HG02798 (cell line): ENCODE measurements around the gene C1orf35.

Experiments
- ATAC-seq: cut with Tn5 transposase; IDR thresholded peaks from one replicate; pipeline ENCODE4 v1.9.1; 2021; ENCODE audit warnings: mild to moderate bottlenecking; ENCODE audit not compliant: unreplicated experiment, poor library complexity

The C1orf35 gene

GRCh38 chr1:228068359-228068758 is 34.8 kb downstream of the C1orf35 start:
- no peak for ATAC-seq

- no peak for ATAC-seq
These were observed 36.1 kb downstream of the C1orf35 start for GRCh38 chr1:228066891-228067654.

GRCh38 chr1:228066416-228066815 is 36.7 kb downstream of the C1orf35 start:
- ATAC-seq, result no peak

- no peak for ATAC-seq
These were observed 37.4 kb downstream of the C1orf35 start for GRCh38 chr1:228065543-228066347.

- no peak for ATAC-seq
These were observed 38.2 kb downstream of the C1orf35 start for GRCh38 chr1:228064741-228065542.

GRCh38 chr1:228064296-228064695 is 38.8 kb downstream of the C1orf35 start:
- ATAC-seq, result no peak

- no peak for ATAC-seq
These were observed 39.6 kb downstream of the C1orf35 start for GRCh38 chr1:228063251-228064191.

GRCh38 chr1:228062812-228063211 is 40.3 kb downstream of the C1orf35 start:
- no peak for ATAC-seq

- no peak for ATAC-seq
These were observed 40.9 kb downstream of the C1orf35 start for GRCh38 chr1:228062085-228062791.

- ATAC-seq, result no peak
These were observed 41.6 kb downstream of the C1orf35 start for GRCh38 chr1:228061411-228062084.

GRCh38 chr1:228060458-228061190 is 42.5 kb downstream of the C1orf35 start:
- no peak for ATAC-seq

GRCh38 chr1:228059634-228060457 is 43.3 kb downstream of the C1orf35 start:
- ATAC-seq, result no peak

GRCh38 chr1:228058949-228059633 is 44.0 kb downstream of the C1orf35 start:
- ATAC-seq, result no peak

GRCh38 chr1:228058172-228058948 is 44.8 kb downstream of the C1orf35 start:
- ATAC-seq, result no peak
